ENCODE results near the gene NR1H4.

Gene NR1H4

GRCh38 chr12:100455896-100456295 lies 17.8 kb upstream of the NR1H4 start:
- Mint-ChIP-seq H3K27ac (no peak overlapping the region), H3K4me1 (ENCODE audit: low read depth) (no peaks in the 10 kb centered on the region), H3K4me3 (no peak overlapping the region), H3K27me3 (peaks cover 9% of the 10 kb centered on the region), H3K9me3 (ENCODE audit: low read depth) (no peaks in the 10 kb centered on the region), H3K36me3 (no peaks in the 10 kb centered on the region)

- Mint-ChIP-seq H3K27ac (no peak overlapping the region), H3K27me3 (peaks cover 6% of the 10 kb centered on the region), H3K9me3 (ENCODE audit: low read depth) (no peaks in the 10 kb centered on the region), H3K36me3 (no peaks in the 10 kb centered on the region), H3K4me3 (no peak overlapping the region), H3K4me1 (ENCODE audit: low read depth) (no peaks in the 10 kb centered on the region)
Observed at GRCh38 chr12:100458191-100458590, 15.5 kb upstream of the NR1H4 start.

DNA sequence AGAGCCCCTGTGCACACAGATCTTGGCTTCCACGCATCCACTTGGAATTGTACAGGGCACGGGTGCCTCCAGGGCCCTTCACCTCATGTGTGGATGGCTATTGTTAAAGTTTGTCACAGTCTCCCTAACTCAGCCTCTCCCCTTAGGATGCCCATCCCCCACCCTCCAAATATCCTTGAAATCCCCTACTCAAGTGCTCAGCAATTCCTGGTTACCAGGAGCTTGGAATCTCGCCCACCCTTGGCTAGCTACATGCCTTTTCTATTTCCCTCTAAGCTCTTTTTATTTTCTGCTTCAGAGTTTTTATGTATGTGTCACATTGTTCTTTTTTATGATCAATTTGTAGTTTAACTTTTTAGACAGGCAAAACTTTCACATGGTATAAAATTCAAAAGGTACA lies 13.0 kb upstream of the NR1H4 start:
- H3K27ac Mint-ChIP-seq, result no peak overlapping the region
- no peaks in the 10 kb centered on the region for H3K36me3 Mint-ChIP-seq
- no peaks in the 10 kb centered on the region for H3K9me3 Mint-ChIP-seq (ENCODE audit: low read depth)
- H3K4me1 Mint-ChIP-seq (ENCODE audit: low read depth), result no peaks in the 10 kb centered on the region
- H3K4me3 Mint-ChIP-seq, result no peak overlapping the region
- peaks cover 5% of the 10 kb centered on the region for H3K27me3 Mint-ChIP-seq

DNA sequence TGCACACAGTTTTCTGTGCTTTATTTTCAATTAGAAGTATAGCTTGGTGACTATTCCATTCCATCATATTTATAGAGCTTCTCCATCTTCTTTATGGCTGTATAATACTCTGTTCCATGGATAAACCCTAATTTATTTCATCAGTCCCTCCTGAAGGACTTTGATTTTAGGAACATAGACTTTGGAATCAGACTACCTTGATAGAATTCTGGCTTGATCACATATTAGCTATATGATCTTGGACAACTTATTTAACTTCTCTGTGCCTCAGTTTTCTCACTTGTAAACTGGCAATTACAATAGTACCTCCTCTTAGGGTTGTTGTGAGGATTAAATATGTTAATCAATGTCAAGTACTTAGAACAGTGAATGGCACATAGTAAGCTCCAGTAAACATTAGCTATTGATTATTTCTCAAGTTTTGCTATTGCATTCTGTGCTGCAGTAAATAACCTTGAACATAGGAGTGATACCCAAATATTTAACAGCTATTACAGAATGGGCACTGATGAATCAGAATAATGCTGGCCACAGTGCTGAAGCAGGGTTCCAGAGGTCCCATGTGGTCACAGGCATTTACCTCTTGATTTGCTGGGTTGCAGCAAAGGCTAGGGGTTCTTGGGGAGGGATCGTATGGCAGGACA lies 12.2 kb upstream of the NR1H4 start:
- Mint-ChIP-seq H3K36me3 (no peaks in the 10 kb centered on the region), H3K27ac (no peak overlapping the region), H3K9me3 (ENCODE audit: low read depth) (no peaks in the 10 kb centered on the region), H3K4me3 (no peak overlapping the region), H3K27me3 (peaks cover 5% of the 10 kb centered on the region), H3K4me1 (ENCODE audit: low read depth) (no peaks in the 10 kb centered on the region)

DNA sequence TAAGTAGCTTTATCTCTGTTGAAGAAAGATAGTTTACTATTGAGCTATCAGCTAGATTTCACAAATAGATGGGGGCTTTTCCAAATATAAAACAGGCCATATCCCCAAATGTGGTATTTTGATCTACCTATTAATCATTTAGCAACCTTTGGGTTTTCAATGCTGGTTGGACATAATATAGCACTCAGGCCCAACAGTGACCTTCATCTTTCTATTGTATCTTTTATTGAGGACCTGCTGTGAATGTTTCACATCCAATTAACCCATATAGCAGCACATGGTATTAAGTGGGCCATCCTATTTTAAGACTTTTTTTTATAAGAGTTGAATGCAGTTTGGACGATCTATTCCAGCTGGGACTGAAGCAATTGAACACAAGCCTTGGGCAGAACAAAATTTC lies 10.0 kb upstream of the NR1H4 start:
- Mint-ChIP-seq H3K4me3 (no peak overlapping the region), H3K4me1 (ENCODE audit: low read depth) (no peaks in the 10 kb centered on the region), H3K27ac (no peak overlapping the region), H3K36me3 (no peaks in the 10 kb centered on the region), H3K9me3 (ENCODE audit: low read depth) (no peaks in the 10 kb centered on the region), H3K27me3 (peaks cover 7% of the 10 kb centered on the region)

DNA sequence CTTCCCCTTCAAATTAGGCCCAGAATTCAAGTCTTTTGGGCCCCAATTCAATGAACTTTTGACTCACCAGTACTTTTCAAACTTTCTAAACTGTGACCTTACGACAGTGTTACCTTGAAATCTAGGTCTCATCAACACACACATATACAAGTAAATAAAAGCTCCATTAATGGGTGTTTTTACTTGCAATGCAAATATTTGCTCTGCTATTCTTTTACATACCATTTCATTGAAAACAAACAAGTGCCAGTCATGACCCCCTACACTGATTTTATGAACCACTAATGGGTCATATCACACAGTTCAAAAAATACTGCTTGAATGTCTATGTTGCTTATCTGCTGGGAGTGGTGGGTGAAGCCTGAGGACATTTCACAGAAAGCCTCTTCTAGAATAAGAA lies 9.1 kb upstream of the NR1H4 start:
- peaks cover 10% of the 10 kb centered on the region for H3K27me3 Mint-ChIP-seq
- no peak overlapping the region for H3K27ac Mint-ChIP-seq
- H3K9me3 Mint-ChIP-seq (ENCODE audit: low read depth), result no peaks in the 10 kb centered on the region
- no peaks in the 10 kb centered on the region for H3K4me1 Mint-ChIP-seq (ENCODE audit: low read depth)
- no peaks in the 10 kb centered on the region for H3K36me3 Mint-ChIP-seq
- H3K4me3 Mint-ChIP-seq, result no peak overlapping the region

- Mint-ChIP-seq H3K27ac (no peak overlapping the region), H3K36me3 (no peaks in the 10 kb centered on the region), H3K4me3 (no peak overlapping the region), H3K27me3 (peaks cover 16% of the 10 kb centered on the region), H3K9me3 (ENCODE audit: low read depth) (no peaks in the 10 kb centered on the region), H3K4me1 (ENCODE audit: low read depth) (no peaks in the 10 kb centered on the region)
Observed at GRCh38 chr12:100468126-100468525, 5.5 kb upstream of the NR1H4 start.

DNA sequence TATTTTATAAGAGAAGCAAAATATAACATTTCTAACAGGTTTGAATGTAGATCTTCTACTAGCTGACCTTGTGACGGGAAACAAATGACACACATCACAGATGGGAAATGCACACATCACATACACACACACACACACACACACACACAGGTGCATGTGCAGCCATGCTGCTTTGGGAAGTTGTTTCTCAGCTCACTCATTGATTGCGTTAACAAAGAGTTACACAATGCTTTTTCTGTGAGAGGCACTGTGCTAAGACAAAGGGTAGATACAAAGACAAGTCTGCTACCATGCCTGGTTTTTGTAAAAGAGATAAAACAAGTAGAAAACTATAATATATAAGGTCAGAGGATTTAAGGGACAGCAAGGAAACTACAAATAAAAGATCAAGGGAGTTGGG lies 1.3 kb upstream of the NR1H4 start:
- H3K9me3 Mint-ChIP-seq (ENCODE audit: low read depth), result no peaks in the 10 kb centered on the region
- H3K27me3 Mint-ChIP-seq, result peaks cover 16% of the 10 kb centered on the region
- H3K27ac Mint-ChIP-seq, result no peak overlapping the region
- no peaks in the 10 kb centered on the region for H3K4me1 Mint-ChIP-seq (ENCODE audit: low read depth)
- H3K4me3 Mint-ChIP-seq, result no peak overlapping the region
- H3K36me3 Mint-ChIP-seq, result no peaks in the 10 kb centered on the region

DNA sequence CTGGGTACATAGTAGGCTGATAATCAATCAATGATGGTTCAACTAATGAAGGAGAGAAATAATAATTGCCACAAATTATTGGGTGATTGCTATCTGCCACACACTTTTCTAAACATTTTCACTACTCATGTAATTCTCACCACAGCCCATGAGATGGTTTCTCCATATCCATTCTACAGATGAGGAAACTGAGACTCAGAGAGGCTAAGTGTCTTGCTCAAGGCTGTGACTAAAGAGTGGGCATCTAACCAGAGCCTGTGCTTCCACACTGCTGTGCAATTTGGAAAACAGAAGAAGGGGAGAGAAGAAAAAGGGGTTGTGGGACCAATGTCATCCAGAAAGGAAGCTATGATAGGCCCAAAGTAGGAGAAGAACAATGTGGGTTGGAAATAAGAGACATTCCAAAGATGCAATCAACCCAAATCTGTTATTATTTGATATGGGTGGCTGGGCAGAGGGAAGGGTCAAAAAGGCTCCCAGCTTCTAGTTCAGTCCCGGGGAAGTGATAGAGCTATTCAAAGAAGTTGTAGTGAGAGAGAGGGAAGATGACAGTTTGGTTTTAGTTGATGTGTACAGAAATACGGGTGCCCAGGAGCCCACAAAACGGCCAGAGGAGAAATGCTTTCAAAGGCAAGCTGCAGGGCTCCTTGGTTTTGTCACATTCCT lies 483 bp upstream of the NR1H4 start:
- H3K27me3 Mint-ChIP-seq, result peaks cover 13% of the 10 kb centered on the region
- H3K4me3 Mint-ChIP-seq, result no peak overlapping the region
- H3K9me3 Mint-ChIP-seq (ENCODE audit: low read depth), result no peaks in the 10 kb centered on the region
- H3K4me1 Mint-ChIP-seq (ENCODE audit: low read depth), result no peaks in the 10 kb centered on the region
- H3K36me3 Mint-ChIP-seq, result no peaks in the 10 kb centered on the region
- H3K27ac Mint-ChIP-seq, result no peak overlapping the region

DNA sequence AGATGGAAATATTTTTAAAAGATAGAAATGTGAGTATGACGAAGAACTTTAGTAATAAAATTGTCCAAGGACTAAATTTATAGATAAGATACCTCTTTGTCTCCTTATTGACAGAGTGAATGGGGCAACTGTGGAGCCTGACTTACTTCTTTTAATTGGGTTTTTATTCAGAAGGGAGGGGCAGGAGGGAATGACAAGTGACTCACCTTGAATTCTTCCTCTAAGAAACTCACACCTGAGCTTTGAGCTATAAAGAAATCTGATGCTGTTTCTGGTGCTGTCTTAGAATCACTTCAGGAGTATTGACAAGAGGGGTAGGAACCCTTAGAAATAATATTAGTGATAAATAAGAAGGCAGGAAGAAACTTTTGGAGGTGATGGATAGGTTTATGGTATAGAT lies 951 bp downstream of the NR1H4 start:
- no peaks in the 10 kb centered on the region for H3K4me1 Mint-ChIP-seq (ENCODE audit: low read depth)
- H3K36me3 Mint-ChIP-seq, result no peaks in the 10 kb centered on the region
- H3K27me3 Mint-ChIP-seq, result peaks cover 10% of the 10 kb centered on the region
- no peak overlapping the region for H3K27ac Mint-ChIP-seq
- no peaks in the 10 kb centered on the region for H3K9me3 Mint-ChIP-seq (ENCODE audit: low read depth)
- H3K4me3 Mint-ChIP-seq, result no peak overlapping the region

GRCh38 chr12:100476013-100476751 lies 2.5 kb downstream of the NR1H4 start:
- H3K4me3 Mint-ChIP-seq, result no peak overlapping the region
- H3K36me3 Mint-ChIP-seq, result no peaks in the 10 kb centered on the region
- peaks cover 8% of the 10 kb centered on the region for H3K27me3 Mint-ChIP-seq
- no peaks in the 10 kb centered on the region for H3K4me1 Mint-ChIP-seq (ENCODE audit: low read depth)
- no peaks in the 10 kb centered on the region for H3K9me3 Mint-ChIP-seq (ENCODE audit: low read depth)
- no peak overlapping the region for H3K27ac Mint-ChIP-seq

DNA sequence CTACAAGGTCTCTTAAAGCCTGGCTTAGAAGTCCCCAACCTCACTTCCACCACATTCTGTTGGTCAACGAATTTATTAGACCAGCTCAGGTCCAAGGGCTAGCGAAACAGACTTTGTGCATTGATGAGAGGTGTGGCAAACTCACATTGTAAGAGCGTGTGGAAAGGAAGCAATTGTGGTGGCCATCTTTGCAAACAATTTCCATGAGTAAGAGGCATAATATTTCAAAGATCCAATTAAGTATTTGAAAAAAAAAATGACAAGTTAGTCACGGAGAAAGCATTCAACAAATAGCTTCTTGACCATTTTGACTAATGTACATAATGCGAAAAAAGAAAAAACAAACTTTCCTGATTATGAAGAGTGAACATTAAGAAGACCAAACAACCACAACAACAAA lies 7.4 kb downstream of the NR1H4 start:
- H3K27me3 Mint-ChIP-seq, result peaks cover 6% of the 10 kb centered on the region
- no peaks in the 10 kb centered on the region for H3K36me3 Mint-ChIP-seq
- no peak overlapping the region for H3K4me3 Mint-ChIP-seq
- no peaks in the 10 kb centered on the region for H3K4me1 Mint-ChIP-seq (ENCODE audit: low read depth)
- no peak overlapping the region for H3K27ac Mint-ChIP-seq
- H3K9me3 Mint-ChIP-seq (ENCODE audit: low read depth), result no peaks in the 10 kb centered on the region

DNA sequence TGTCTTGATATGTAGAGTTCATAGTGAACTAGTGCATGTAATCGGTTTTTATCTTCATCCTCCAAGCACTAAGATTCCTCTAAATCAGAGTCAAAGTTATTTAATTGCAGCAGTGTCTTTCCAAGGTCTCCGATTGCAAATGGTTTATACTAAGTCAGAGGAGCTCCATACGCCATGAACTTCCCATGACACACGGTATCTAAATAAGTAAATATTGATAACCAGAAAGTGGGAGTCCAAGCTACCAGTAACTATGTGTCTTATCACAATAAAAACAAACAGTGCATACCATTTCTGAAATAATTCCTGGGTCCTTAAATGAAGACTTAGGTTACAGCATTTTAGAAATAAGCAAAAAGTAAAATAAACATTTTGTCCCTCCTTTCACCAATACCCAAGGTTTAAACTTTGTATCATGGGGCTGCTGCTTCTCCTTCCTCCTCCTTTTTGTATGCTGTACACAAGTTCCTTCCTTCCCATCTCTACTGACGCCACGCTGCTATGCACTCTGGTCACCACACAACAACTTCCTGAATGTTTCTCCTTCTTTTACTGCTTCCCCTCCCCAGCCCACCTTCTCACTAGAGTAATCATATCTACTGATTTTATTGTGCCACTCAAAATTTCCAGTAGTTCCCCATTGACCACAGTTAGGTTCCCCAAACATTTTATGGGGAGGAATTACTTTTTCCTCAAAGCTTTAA lies 10.7 kb downstream of the NR1H4 start:
- H3K27me3 Mint-ChIP-seq, result peaks cover 6% of the 10 kb centered on the region

DNA sequence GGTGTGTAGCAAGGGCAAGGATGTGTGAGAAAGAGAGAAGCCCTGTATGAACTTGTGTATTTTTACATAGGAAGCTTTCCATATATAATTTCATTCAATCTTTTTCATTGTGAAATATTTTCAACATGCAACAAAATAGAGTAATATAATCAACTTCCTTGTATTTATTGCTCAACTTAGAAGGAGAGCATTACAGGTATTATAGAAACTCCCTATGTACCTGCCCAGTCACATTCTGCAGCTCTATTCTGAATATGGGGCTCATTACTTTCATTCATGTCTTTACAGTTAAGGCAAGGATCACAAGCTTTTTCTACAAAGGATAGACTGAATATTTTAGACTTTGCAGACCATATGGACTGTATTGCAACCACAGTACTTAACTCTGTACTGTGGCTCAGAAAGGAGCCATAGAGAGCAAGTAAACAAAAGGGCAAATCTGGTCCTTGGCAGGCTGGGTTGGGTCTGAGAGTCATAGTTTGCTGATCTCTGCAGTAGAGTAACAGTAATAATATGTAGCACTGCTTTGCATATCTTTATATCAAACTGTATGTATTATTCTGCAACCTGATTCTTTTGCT lies 11.3 kb downstream of the NR1H4 start:
- Mint-ChIP-seq H3K4me1 (ENCODE audit: low read depth) (no peaks in the 10 kb centered on the region), H3K36me3 (no peaks in the 10 kb centered on the region), H3K9me3 (ENCODE audit: low read depth) (no peaks in the 10 kb centered on the region), H3K4me3 (no peak overlapping the region), H3K27ac (no peak overlapping the region), H3K27me3 (peaks cover 6% of the 10 kb centered on the region)

More for the DNA sequence above, 10.7 kb downstream of the NR1H4 start:
- H3K9me3 Mint-ChIP-seq (ENCODE audit: low read depth), result no peaks in the 10 kb centered on the region
- H3K36me3 Mint-ChIP-seq, result no peaks in the 10 kb centered on the region
- H3K4me3 Mint-ChIP-seq, result no peak overlapping the region
- H3K4me1 Mint-ChIP-seq (ENCODE audit: low read depth), result no peaks in the 10 kb centered on the region
- H3K27ac Mint-ChIP-seq, result no peak overlapping the region

DNA sequence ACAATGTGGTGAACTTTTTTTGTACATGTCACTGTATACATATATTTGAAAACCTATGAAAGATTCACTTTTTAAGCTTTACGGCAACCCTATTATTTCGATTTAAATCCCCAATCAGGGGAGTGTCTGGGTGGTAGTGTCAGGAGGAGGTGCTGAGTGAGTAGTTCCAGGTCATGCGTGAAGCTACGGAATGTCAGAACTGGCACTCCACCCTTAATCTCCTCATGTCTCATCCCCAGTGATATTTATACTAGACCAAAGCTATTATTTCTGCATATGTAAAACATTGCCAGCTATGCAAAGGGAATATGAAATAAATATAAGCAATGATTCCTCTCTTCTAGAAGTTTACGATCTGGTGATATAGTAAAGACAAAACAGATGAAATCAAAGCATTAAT lies 12.3 kb downstream of the NR1H4 start:
- H3K27ac Mint-ChIP-seq, result no peak overlapping the region
- H3K36me3 Mint-ChIP-seq, result no peaks in the 10 kb centered on the region
- no peak overlapping the region for H3K4me3 Mint-ChIP-seq
- no peaks in the 10 kb centered on the region for H3K9me3 Mint-ChIP-seq (ENCODE audit: low read depth)
- H3K27me3 Mint-ChIP-seq, result peaks cover 4% of the 10 kb centered on the region
- H3K4me1 Mint-ChIP-seq (ENCODE audit: low read depth), result no peaks in the 10 kb centered on the region
